Mesenchymal stem cell (in vitro differentiated cells and primary cell): Measurements from ENCODE around the gene IFTAP.

Experiments used
- DNase-seq: peaks from one replicate; pipeline ENCODE4 v3.0.0-alpha.2; 2013
- H2AFZ ChIP-seq: one replicate; pipeline ENCODE4 v1.6.1; 2013; ENCODE audit warnings: low read depth, mild to moderate bottlenecking, control low read depth, inconsistent platforms, low read length, moderate library complexity
- H2AK5ac ChIP-seq: 2 replicates; pipeline ENCODE4 v1.6.1; 2013; ENCODE audit warnings: low read length, moderate library complexity, mild to moderate bottlenecking, inconsistent platforms; ENCODE audit not compliant: severe bottlenecking
- H2BK120ac ChIP-seq: one replicate; pipeline ENCODE4 v1.6.1; 2013; ENCODE audit warnings: low read depth, mild to moderate bottlenecking, inconsistent platforms, low read length, moderate library complexity
- H2BK12ac ChIP-seq, 2 experiments: one replicate each; pipeline ENCODE4 v1.6.1; 2013; ENCODE audit warnings: inconsistent platforms in 2 of 2, low read length in 2 of 2, mild to moderate bottlenecking in 2 of 2, moderate library complexity in 2 of 2, control low read depth in 1 of 2
- H2BK15ac ChIP-seq: one replicate; pipeline ENCODE4 v1.6.1; 2013; ENCODE audit warnings: mild to moderate bottlenecking, low read depth, inconsistent platforms; ENCODE audit not compliant: poor library complexity, severe bottlenecking
- H2BK5ac ChIP-seq: 2 replicates; pipeline ENCODE4 v1.6.1; 2013; ENCODE audit warnings: low read depth, mild to moderate bottlenecking, low read length, control low read depth, inconsistent platforms; ENCODE audit not compliant: poor library complexity, severe bottlenecking
- H3K14ac ChIP-seq, 2 experiments: one replicate each; pipeline ENCODE4 v1.6.1; 2013; ENCODE audit warnings: inconsistent platforms in 2 of 2, low read length in 2 of 2, control low read depth in 1 of 2, mild to moderate bottlenecking in 1 of 2, moderate library complexity in 1 of 2
- H3K18ac ChIP-seq, 2 experiments: one replicate each; pipeline ENCODE4 v1.6.1; 2013; ENCODE audit warnings: inconsistent platforms in 2 of 2, low read length in 2 of 2, control low read depth in 1 of 2, low read depth in 1 of 2, mild to moderate bottlenecking in 1 of 2
- H3K23ac ChIP-seq, 2 experiments: one replicate each; pipeline ENCODE4 v1.6.1; 2013; ENCODE audit warnings: inconsistent platforms in 2 of 2, low read length in 2 of 2, mild to moderate bottlenecking in 2 of 2, moderate library complexity in 2 of 2, control low read depth in 1 of 2
- H3K27ac ChIP-seq: 2 replicates; pipeline ENCODE4 v1.5.1; 2013; ENCODE audit warnings: mild to moderate bottlenecking, moderate library complexity, low read length, control low read depth, inconsistent platforms; ENCODE audit not compliant: poor library complexity, severe bottlenecking
- H3K27me3 ChIP-seq, 2 experiments: 2 replicates each; pipeline versions ENCODE4 v1.6.1 to v1.7.0; 2013; ENCODE audit warnings: low read length in 2 of 2, mild to moderate bottlenecking in 2 of 2, moderate library complexity in 2 of 2, control low read depth in 1 of 2, inconsistent platforms in 1 of 2; ENCODE audit not compliant: control insufficient read depth in 1 of 2, insufficient read depth in 1 of 2
- H3K36me3 ChIP-seq, 2 experiments: 2 replicates each; pipeline versions ENCODE4 v1.6.1 to v1.7.0; 2013; ENCODE audit warnings: low read length in 2 of 2, control low read depth in 1 of 2, inconsistent platforms in 1 of 2, low read depth in 1 of 2, mild to moderate bottlenecking in 1 of 2; ENCODE audit not compliant: insufficient read depth in 2 of 2, control insufficient read depth in 1 of 2
- H3K4ac ChIP-seq, 2 experiments: one replicate each; pipeline ENCODE4 v1.6.1; 2013; ENCODE audit warnings: inconsistent platforms in 2 of 2, low read length in 2 of 2, mild to moderate bottlenecking in 2 of 2, moderate library complexity in 2 of 2, control low read depth in 1 of 2, low read depth in 1 of 2
- H3K4me1 ChIP-seq: 2 replicates; pipeline ENCODE4 v1.6.1; 2013; ENCODE audit warnings: low read depth, low read length, control low read depth; ENCODE audit not compliant: control insufficient read depth, insufficient read depth
- H3K4me2 ChIP-seq: 2 replicates; pipeline ENCODE4 v1.6.1; 2013; ENCODE audit warnings: low read length, mild to moderate bottlenecking, inconsistent platforms; ENCODE audit not compliant: poor library complexity, severe bottlenecking
- H3K4me3 ChIP-seq, 2 experiments: 2 replicates each; pipeline versions ENCODE4 v1.5.1 to v1.7.0; 2013; ENCODE audit warnings: low read length in 2 of 2, mild to moderate bottlenecking in 2 of 2, control low read depth in 1 of 2, low read depth in 1 of 2; ENCODE audit not compliant: insufficient read depth in 1 of 2
- H3K79me1 ChIP-seq: replicated peaks from 2 replicates; pipeline ENCODE4 v1.6.1; 2013; ENCODE audit warnings: mild to moderate bottlenecking, control low read depth, low read length, inconsistent platforms; ENCODE audit not compliant: poor library complexity, severe bottlenecking
- H3K9ac ChIP-seq: 2 replicates; pipeline ENCODE4 v1.7.0; 2013; ENCODE audit warnings: mild to moderate bottlenecking, low read length, moderate library complexity
- H3K9me3 ChIP-seq: 2 replicates; pipeline ENCODE4 v1.7.0; 2013; ENCODE audit warnings: mild to moderate bottlenecking, low read length; ENCODE audit not compliant: control insufficient read depth
- H4K8ac ChIP-seq: one replicate; pipeline ENCODE4 v1.6.1; 2013; ENCODE audit warnings: inconsistent platforms, mild to moderate bottlenecking, low read length, moderate library complexity
- H4K91ac ChIP-seq: one replicate; pipeline ENCODE4 v1.6.1; 2013; ENCODE audit warnings: mild to moderate bottlenecking, low read length, inconsistent platforms
- WGBS: methylation state at CpG from one replicate; pipeline ENCODE4 v1.1.7; 2013; ENCODE audit warnings: mixed read lengths; 5-methylcytosine and 5-hydroxymethylcytosine counted together

Gene IFTAP

GRCh38 chr11:36596880-36597279 lies 2.6 kb downstream of the IFTAP start:
- H3K4me2 ChIP-seq = no peak overlapping the region
- no peak overlapping the region for H3K23ac ChIP-seq
- peaks cover 0 to 5% of the 10 kb centered on the region in 2 experiments for H3K27me3 ChIP-seq
- no peak overlapping the region for H2BK15ac ChIP-seq
- peaks cover 8% of the 10 kb centered on the region for H3K79me1 ChIP-seq
- no peak overlapping the region for H2AK5ac ChIP-seq
- no peak overlapping the region for H3K4me3 ChIP-seq
- no peak overlapping the region for H2AFZ ChIP-seq
- H2BK5ac ChIP-seq = no peak overlapping the region
- H2BK120ac ChIP-seq = no peak overlapping the region
- no peaks in the 10 kb centered on the region for H3K9me3 ChIP-seq
- no peak overlapping the region for H3K14ac ChIP-seq
- H4K91ac ChIP-seq = no peak overlapping the region
- H3K4me1 ChIP-seq = no peaks in the 10 kb centered on the region
- no peak overlapping the region for H2BK12ac ChIP-seq
- H3K9ac ChIP-seq = no peak overlapping the region
- H3K27ac ChIP-seq = no peak overlapping the region
- no peak overlapping the region for H3K18ac ChIP-seq
- H3K4ac ChIP-seq = no peak overlapping the region
- H3K36me3 ChIP-seq = no peaks in the 10 kb centered on the region
- DNase-seq = no peak
- H4K8ac ChIP-seq = no peak overlapping the region

- Histone ChIP-seq H3K4me3 (no peak within 1 kb of the TSS), H3K27ac (no peak within 1 kb of the TSS), H2BK12ac (no peak within 1 kb of the TSS), H3K36me3 (no peaks in the 10 kb centered on the region), H2AK5ac (no peak within 1 kb of the TSS), H2BK120ac (no peak within 1 kb of the TSS), H2AFZ (no peak within 1 kb of the TSS), H3K27me3 (no peaks in the 10 kb centered on the region), H3K79me1 (peaks cover 10% of the 10 kb centered on the region), H2BK5ac (no peak within 1 kb of the TSS), H3K14ac (no peak within 1 kb of the TSS), H2BK15ac (no peak within 1 kb of the TSS), H3K4ac (no peak within 1 kb of the TSS), H4K8ac (no peak within 1 kb of the TSS), H3K9ac (no peak within 1 kb of the TSS), H4K91ac (no peak within 1 kb of the TSS), H3K23ac (no peak within 1 kb of the TSS), H3K4me2 (no peak within 1 kb of the TSS), H3K4me1 (no peaks in the 10 kb centered on the region), H3K18ac (no peak within 1 kb of the TSS), H3K9me3 (no peaks in the 10 kb centered on the region)
- DNase-seq = no peak
- WGBS = 86% methylated on average over 2 of the region's 2 CpGs
These were observed 3.7 kb downstream of the IFTAP start, which contains the start of gene RAG2 for GRCh38 chr11:36598051-36598450. RAG2 (minus strand) TSS chr11:36598236; CDS start chr11:36594168, 4,068 bp downstream.

GRCh38 chr11:36600180-36600579 lies 5.9 kb downstream of the IFTAP start:
- Histone ChIP-seq H3K27me3 (no peaks in the 10 kb centered on the region), H3K27ac (no peak overlapping the region), H3K9ac (no peak overlapping the region), H3K9me3 (no peaks in the 10 kb centered on the region), H3K4ac (no peak overlapping the region), H3K79me1 (peaks cover 6% of the 10 kb centered on the region), H3K18ac (no peak overlapping the region), H3K4me2 (no peak overlapping the region), H2BK5ac (no peak overlapping the region), H2BK12ac (no peak overlapping the region), H3K23ac (no peak overlapping the region), H3K14ac (no peak overlapping the region), H3K4me1 (no peaks in the 10 kb centered on the region), H2BK120ac (no peak overlapping the region), H4K8ac (no peak overlapping the region), H3K4me3 (no peak overlapping the region), H2AK5ac (no peak overlapping the region), H2AFZ (no peak overlapping the region), H2BK15ac (no peak overlapping the region), H4K91ac (no peak overlapping the region), H3K36me3 (no peaks in the 10 kb centered on the region)
- no peak for DNase-seq
- 70% methylated on average over 6 of the region's 7 CpGs for WGBS

GRCh38 chr11:36601155-36601554 lies 6.9 kb downstream of the IFTAP start:
- WGBS = 92% methylated on average over 2 of the region's 2 CpGs
- Histone ChIP-seq H3K36me3 (no peaks in the 10 kb centered on the region), H3K4me2 (no peak overlapping the region), H3K27me3 (no peaks in the 10 kb centered on the region), H3K4ac (no peak overlapping the region), H2AK5ac (no peak overlapping the region), H3K9me3 (no peaks in the 10 kb centered on the region), H2BK15ac (no peak overlapping the region), H3K4me1 (no peaks in the 10 kb centered on the region), H3K18ac (no peak overlapping the region), H2AFZ (no peak overlapping the region), H4K8ac (no peak overlapping the region), H3K14ac (no peak overlapping the region), H2BK12ac (no peak overlapping the region), H3K27ac (no peak overlapping the region), H3K4me3 (no peak overlapping the region), H2BK5ac (no peak overlapping the region), H3K9ac (no peak overlapping the region), H3K23ac (no peak overlapping the region), H2BK120ac (no peak overlapping the region), H4K91ac (no peak overlapping the region), H3K79me1 (peaks cover 6% of the 10 kb centered on the region)
- DNase-seq = no peak
